Transverse colon (tissue), 4 donors: ENCODE measurements around the gene C16orf95. TPM values are rescaled to one million over a fixed set of nuclear protein-coding genes. Genes with fewer than 3 reads are reported as not detected.
A peak's percentile ranks its signal among the peaks of the same experiment; 100 is the strongest.
"Not testable (repeated sequence)": the region's sequence is repeated elsewhere in the genome, so short reads cannot be mapped to it uniquely, and the experiment has no call there.

Experiments used
- DNase-seq: peaks from one replicate; pipeline ENCODE4 v3.0.0-alpha.2; 2019
- H3K27ac ChIP-seq, 4 donors: fragments of 200-600 bp; sonication (generic); 2 replicates each; pipeline ENCODE4 v1.5.1; 2016 to 2018; ENCODE audit warnings: inconsistent platforms in 4 of 4
- H3K27me3 ChIP-seq: fragments of 200-600 bp; sonication (generic); 2 replicates; pipeline ENCODE4 v1.5.1; 2017; ENCODE audit warnings: inconsistent platforms
- H3K36me3 ChIP-seq, 4 donors: fragments of 200-600 bp; sonication (generic); 2 replicates each; pipeline ENCODE4 v1.5.1; 2017 to 2019; ENCODE audit warnings: inconsistent platforms in 4 of 4
- H3K4me1 ChIP-seq, 4 donors: fragments of 200-600 bp; sonication (generic); 2 replicates each; pipeline ENCODE4 v1.5.1; 2017 to 2020; ENCODE audit warnings: inconsistent platforms in 4 of 4
- H3K4me3 ChIP-seq, 4 donors: fragments of 200-600 bp; sonication (generic); 1 replicate in 1 of 4; 2 replicates in 3 of 4; pipeline versions ENCODE4 v1.5.1 to v1.6.1; 2017 to 2019; ENCODE audit warnings: inconsistent platforms in 4 of 4
- H3K9me3 ChIP-seq, 2 donors: fragments of 200-600 bp; sonication (generic); 2 replicates each; pipeline ENCODE4 v1.5.1; 2017 to 2019; ENCODE audit warnings: inconsistent platforms in 2 of 2
- CTCF ChIP-seq, 5 experiments: fragments of 200-600 bp in 3 of 5; fragments of 450-650 bp in 2 of 5; sonication (generic) in 3 of 5; IDR thresholded peaks; 1 replicate in 2 of 5; 2 replicates in 3 of 5; pipeline ENCODE4 v1.5.1; 2016 to 2017; ENCODE audit warnings: antibody characterized with exemption in 5 of 5, inconsistent platforms in 3 of 5, mild to moderate bottlenecking in 2 of 5, moderate library complexity in 1 of 5
- EP300 ChIP-seq: sonication (generic); formaldehyde crosslinking; IDR thresholded peaks from one replicate; pipeline ENCODE4 v1.6.1; 2017; ENCODE audit warnings: antibody characterized with exemption, low read depth
- POLR2A ChIP-seq: fragments of 450-650 bp; IDR thresholded peaks from one replicate; pipeline ENCODE4 v1.6.1; 2016; ENCODE audit warnings: antibody characterized with exemption, mild to moderate bottlenecking, moderate library complexity
- POLR2AphosphoS5 ChIP-seq, 3 donors: sonication (generic); formaldehyde crosslinking; IDR thresholded peaks; one replicate each; pipeline ENCODE4 v1.6.1; 2016; ENCODE audit warnings: antibody characterized with exemption in 3 of 3
- WGBS, 2 donors: methylation state at CpG; one replicate each; pipeline ENCODE4 v1.1.5; 2018; ENCODE audit warnings: low coverage in 1 of 2; 5-methylcytosine and 5-hydroxymethylcytosine counted together
- in situ Hi-C, 4 donors: fragments of 200-750 bp; cut with MboI; loops; one replicate each; pipeline versions ENCODE4 v1.15.0 to v1.15.1; 2017; ENCODE audit warnings: low sequenced_read_pairs in 3 of 4, low pct_ligation_motif_present in 1 of 4, low pct_unique_long_range_greater_than_20kb in 1 of 4
- intact Hi-C: fragments of 100-400 bp; cut with DNase I; formaldehyde crosslinking; loops from one replicate; pipeline ENCODE4 v1.15.1; 2023; ENCODE audit warnings: low total_unique reads
- total RNA-seq, 4 donors: library from RNA; depleted of rRNA; stranded (reverse); fragments of >200 nt; gene quantifications; one replicate each; pipeline ENCODE4 v1.1.0, GENCODE V29; 2016

Gene C16orf95
- total RNA-seq, 4 donors from 2014 or later: 1.1 to 2.3 TPM; not detected in 2

GRCh38 chr16:87363771-87364455 is 46.7 kb upstream of the C16orf95 start:
- DNase-seq: peak; percentile 33
- Histone ChIP-seq H3K27ac (peak overlapping the region; percentile 43 to 81 (median 78)), H3K36me3 (peaks cover 0 to 10% (median 4%) of the 10 kb centered on the region in 4 donors), H3K4me1 (peaks cover 4 to 49% (median 24%) of the 10 kb centered on the region in 4 donors), H3K9me3 (no peaks in the 10 kb centered on the region), H3K4me3 (no peak overlapping the region), H3K27me3 (no peaks in the 10 kb centered on the region)
- intact Hi-C loops (loop anchor here (5.0 kb wide), 1 partner anchor 1652 kb away; no protein-coding TSS in a partner anchor), in situ Hi-C loops (no loop called here)
- TF ChIP-seq POLR2AphosphoS5 (IDR thresholded peaks at IDR 0.05) (peak in 2 of 3 donors; percentile 35 to 41), CTCF (IDR thresholded peaks at IDR 0.05) (no peak), EP300 (no peak), POLR2A (no peak)
- WGBS, 2 donors: 38 to 60% methylated on average over 1 to 16 of the region's 17 CpGs

- 89 to 92% methylated on average over 7 to 13 of the region's 13 CpGs for WGBS, 2 donors
- H3K27me3 ChIP-seq, H3K9me3 ChIP-seq, in situ Hi-C loops, DNase-seq, H3K4me3 ChIP-seq: not testable (repeated sequence)
- H3K36me3 ChIP-seq: peaks cover 0 to 17% (median 8%) of the 10 kb centered on the region in 4 donors
- H3K27ac ChIP-seq: peak overlapping the region; percentile 43 to 81 (median 78)
- peaks cover 4 to 39% (median 22%) of the 10 kb centered on the region in 4 donors for H3K4me1 ChIP-seq
- intact Hi-C loops: loop anchor here (5.0 kb wide), 1 partner anchor 1651 kb away; no protein-coding TSS in a partner anchor
These were observed 45.8 kb upstream of the C16orf95 start for GRCh38 chr16:87362828-87363559.

- DNase-seq: no peak
- no peak for TF ChIP-seq CTCF (IDR thresholded peaks at IDR 0.05)
- no peak for TF ChIP-seq POLR2A
- Histone ChIP-seq H3K4me1 (peaks cover 4 to 35% (median 20%) of the 10 kb centered on the region in 4 donors), H3K9me3 (no peaks in the 10 kb centered on the region), H3K27me3 (no peaks in the 10 kb centered on the region), H3K27ac (no peak overlapping the region), H3K4me3 (no peak overlapping the region), H3K36me3 (peaks cover 0 to 23% (median 10%) of the 10 kb centered on the region in 4 donors)
- WGBS, 2 donors: 96% methylated on average over 3 to 8 of the region's 8 CpGs
- in situ Hi-C loops: no loop called here
- intact Hi-C loops: loop anchor here (5.0 kb wide), 1 partner anchor 1650 kb away; no protein-coding TSS in a partner anchor
These were observed 44.9 kb upstream of the C16orf95 start for GRCh38 chr16:87361916-87362619.

- Histone ChIP-seq H3K36me3 (peaks cover 0 to 23% (median 10%) of the 10 kb centered on the region in 4 donors), H3K4me3 (no peak overlapping the region), H3K9me3 (no peaks in the 10 kb centered on the region), H3K27ac (no peak overlapping the region), H3K27me3 (no peaks in the 10 kb centered on the region), H3K4me1 (peaks cover 4 to 25% (median 14%) of the 10 kb centered on the region in 4 donors)
- intact Hi-C loops (loop anchor here (5.0 kb wide), 1 partner anchor 1649 kb away; no protein-coding TSS in a partner anchor), in situ Hi-C loops (no loop called here)
- TF ChIP-seq CTCF (IDR thresholded peaks at IDR 0.05): no peak
- no peak for TF ChIP-seq POLR2AphosphoS5 (IDR thresholded peaks at IDR 0.05)
- TF ChIP-seq EP300: no peak
- TF ChIP-seq POLR2A: no peak
- 92 to 96% methylated on average over 2 to 16 of the region's 16 CpGs for WGBS, 2 donors
- DNase-seq: no peak
These were observed 43.8 kb upstream of the C16orf95 start for GRCh38 chr16:87360862-87361610.
